GM19023 (cell line): ENCODE data around the gene UEVLD.

Experiments used
- ATAC-seq: cut with Tn5 transposase; IDR thresholded peaks from one replicate; pipeline ENCODE4 v1.9.1; 2021; ENCODE audit warnings: mild to moderate bottlenecking, moderate library complexity; ENCODE audit not compliant: unreplicated experiment

UEVLD gene

DNA sequence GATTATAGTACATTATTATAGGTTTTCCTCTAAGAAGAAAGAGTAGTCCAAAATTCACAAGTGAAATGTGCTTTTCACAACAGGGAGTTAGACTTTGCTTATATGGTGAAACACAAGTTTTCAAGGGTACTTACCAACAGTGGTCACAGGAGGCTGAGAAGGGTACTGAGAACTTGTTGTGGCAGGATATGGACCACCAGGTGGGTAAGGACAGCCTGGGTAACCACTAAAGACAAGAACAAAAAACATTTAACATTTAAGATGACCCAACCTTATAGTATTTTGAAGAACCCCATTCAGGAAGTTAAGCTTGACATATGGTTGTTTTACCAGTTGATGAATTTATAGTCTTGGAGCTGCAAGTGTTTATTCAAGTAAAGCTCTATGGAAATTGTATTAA, 86.2 kb downstream of the UEVLD start:
- no peak for ATAC-seq

DNA sequence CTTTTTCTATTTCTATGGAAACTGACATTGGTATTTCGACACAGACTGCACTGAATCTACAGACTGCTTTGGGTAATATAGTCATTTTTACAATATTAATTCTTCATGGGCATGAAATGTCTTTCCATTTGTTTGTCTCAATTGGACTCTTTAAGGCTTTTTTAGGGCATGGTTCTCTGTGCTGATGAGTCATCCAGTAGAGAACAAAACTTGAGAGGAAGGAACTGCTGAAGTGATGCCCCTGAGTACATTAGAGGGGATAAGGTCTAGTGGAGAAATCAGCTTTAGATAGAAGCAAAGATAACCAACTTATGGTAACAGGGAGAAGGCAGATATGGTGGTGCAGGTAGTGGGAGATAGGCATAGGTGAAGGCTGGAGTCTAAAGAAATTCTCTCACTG, 86.9 kb downstream of the UEVLD start:
- no peak for ATAC-seq

DNA sequence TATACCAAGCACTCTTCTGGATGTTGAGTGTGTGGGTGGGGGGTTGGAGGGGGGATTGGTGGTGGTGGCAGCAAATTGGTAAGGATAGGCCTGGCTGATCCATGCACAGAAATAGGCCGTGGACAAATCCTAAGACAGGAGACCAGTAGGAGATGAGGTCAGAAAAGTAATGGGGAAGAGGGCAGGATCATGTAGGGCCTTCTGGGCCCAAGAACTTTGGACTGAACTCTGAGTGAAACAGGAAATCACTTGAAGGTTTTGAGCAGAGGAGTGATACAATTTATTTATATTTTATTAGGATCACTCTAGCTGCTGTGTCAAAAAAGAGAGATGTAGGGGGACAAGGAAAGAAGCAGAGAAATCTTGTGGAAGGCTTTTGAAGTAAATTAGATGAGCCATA, 90.5 kb downstream of the UEVLD start:
- ATAC-seq: no peak

- no peak for ATAC-seq
Observed at GRCh38 chr11:18495703-18496102, 92.8 kb downstream of the UEVLD start.

DNA sequence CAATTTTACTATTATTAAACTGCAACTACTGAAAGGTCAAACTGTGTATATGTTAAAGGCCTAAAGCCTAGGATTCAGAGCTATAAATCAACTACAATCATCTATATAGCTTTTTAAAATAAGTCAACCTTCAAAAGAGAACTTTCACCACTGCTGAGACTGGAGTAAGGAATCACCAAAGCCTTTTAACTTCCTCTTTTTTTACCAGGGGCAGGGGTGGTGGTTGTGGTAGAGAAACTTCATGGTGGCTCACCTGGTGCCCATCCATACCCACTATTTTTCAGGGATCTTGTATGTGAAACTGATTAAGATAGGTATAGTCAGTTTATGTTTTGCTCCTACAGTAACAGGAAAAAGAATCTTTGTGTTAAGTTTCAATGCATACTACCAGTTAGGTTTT, 93.3 kb downstream of the UEVLD start:
- ATAC-seq: no peak

GRCh38 chr11:18493310-18493709, 95.2 kb downstream of the UEVLD start:
- no peak for ATAC-seq

- ATAC-seq: no peak
Observed at GRCh38 chr11:18492888-18493287, 95.6 kb downstream of the UEVLD start.

DNA sequence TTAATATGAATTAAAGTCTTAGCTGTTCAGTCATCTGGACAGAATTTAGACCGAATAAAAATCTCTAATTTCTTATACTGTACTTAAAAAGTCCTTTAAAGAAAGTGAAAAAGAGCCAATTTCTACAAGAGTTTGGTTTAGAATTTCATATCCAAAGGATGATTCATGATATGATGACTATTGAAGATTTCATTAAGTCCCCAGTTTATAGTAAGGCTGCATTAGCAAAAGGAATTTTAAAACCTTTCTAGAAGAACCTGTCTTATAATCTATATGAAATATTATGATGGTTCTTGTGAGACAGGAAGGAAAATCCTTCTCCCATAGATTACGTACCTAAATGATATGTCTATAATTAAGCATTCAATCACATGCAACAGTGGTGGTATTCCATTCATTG, 96.6 kb downstream of the UEVLD start:
- ATAC-seq: no peak

DNA sequence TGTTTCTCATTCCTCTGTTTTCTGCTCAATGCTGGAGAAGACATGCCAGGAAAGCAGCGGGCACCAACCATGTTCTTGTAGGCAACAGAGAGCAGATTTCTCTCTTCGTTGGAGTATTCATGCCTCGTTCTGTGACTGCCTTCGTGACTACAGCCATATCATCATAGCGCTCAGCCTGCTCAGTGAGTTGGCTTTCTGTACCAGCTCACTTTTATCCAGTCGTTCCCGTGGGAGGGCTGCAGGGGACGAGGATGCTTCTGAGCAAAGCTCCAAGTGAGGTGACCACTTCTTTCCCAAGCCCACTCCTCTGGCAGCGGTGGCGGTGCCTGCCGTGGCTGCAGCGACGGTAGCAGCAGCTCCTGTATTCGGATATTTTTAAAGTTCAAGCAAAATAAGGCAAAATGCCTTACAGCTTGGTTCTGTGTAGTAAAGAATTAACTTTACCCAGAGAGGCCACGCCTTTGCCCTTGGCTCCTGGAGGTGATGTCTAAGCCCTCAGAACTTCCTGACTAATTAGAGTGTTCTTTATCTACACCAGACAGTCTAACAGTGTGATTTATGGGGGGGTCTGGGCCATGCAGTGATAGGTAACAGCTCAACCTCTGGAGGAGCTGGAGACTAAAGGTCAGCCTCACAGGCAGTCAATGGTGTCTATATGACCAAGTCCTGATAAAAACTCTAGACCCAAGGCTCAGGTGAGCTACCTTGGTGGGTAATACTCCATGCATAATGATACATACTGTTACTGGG, 97.6 kb downstream of the UEVLD start:
- ATAC-seq: no peak

GRCh38 chr11:18490319-18490718, 98.2 kb downstream of the UEVLD start:
- no peak for ATAC-seq

- peak; percentile 72 for ATAC-seq
Observed at GRCh38 chr11:18485913-18486528, 102.5 kb downstream of the UEVLD start.
